Tibial nerve (tissue), 4 donors: ENCODE measurements around the gene RIN2. TPM values are rescaled to one million over a fixed set of nuclear protein-coding genes. Genes with fewer than 3 reads are reported as not detected.

ENCODE experiments used
- DNase-seq, 2 donors: peaks; one replicate each; pipeline ENCODE4 v3.0.0-alpha.2; 2019; ENCODE audit warnings: low spot score in 2 of 2
- H3K27ac ChIP-seq, 4 donors: fragments of 200-600 bp; sonication (generic) in 3 of 4; one replicate each; pipeline ENCODE4 v1.5.1; 2017 to 2019; ENCODE audit warnings: mild to moderate bottlenecking in 1 of 4
- H3K27me3 ChIP-seq, 2 donors: fragments of 200-600 bp; sonication (generic) in 1 of 2; one replicate each; pipeline versions ENCODE4 v1.5.1 to v1.6.0; 2017 to 2019
- H3K36me3 ChIP-seq, 3 donors: fragments of 200-600 bp; sonication (generic); one replicate each; pipeline ENCODE4 v1.5.1; 2018 to 2019
- H3K4me1 ChIP-seq, 4 donors: fragments of 200-600 bp; sonication (generic) in 3 of 4; one replicate each; pipeline ENCODE4 v1.5.1; 2017 to 2019
- H3K4me3 ChIP-seq, 4 donors: fragments of 200-600 bp; sonication (generic) in 3 of 4; one replicate each; pipeline ENCODE4 v1.5.1; 2017 to 2019; ENCODE audit warnings: mild to moderate bottlenecking in 1 of 4, moderate library complexity in 1 of 4
- H3K9me3 ChIP-seq, 4 donors: fragments of 200-600 bp; sonication (generic) in 3 of 4; one replicate each; pipeline ENCODE4 v1.5.1; 2017 to 2019
- CTCF ChIP-seq, 5 experiments: fragments of 200-600 bp in 3 of 5; fragments of 450-650 bp in 2 of 5; sonication (generic) in 3 of 5; IDR thresholded peaks; one replicate each; pipeline ENCODE4 v1.5.1; 2016 to 2019; ENCODE audit warnings: antibody characterized with exemption in 5 of 5, mild to moderate bottlenecking in 3 of 5, moderate library complexity in 2 of 5
- EP300 ChIP-seq, 2 donors: sonication (generic); formaldehyde crosslinking; IDR thresholded peaks; one replicate each; pipeline ENCODE4 v1.6.1; 2017; ENCODE audit warnings: antibody characterized with exemption in 2 of 2, mild to moderate bottlenecking in 1 of 2
- POLR2A ChIP-seq, 2 donors: fragments of 450-650 bp; IDR thresholded peaks; one replicate each; pipeline ENCODE4 v1.6.1; 2017; ENCODE audit warnings: antibody characterized with exemption in 2 of 2, mild to moderate bottlenecking in 2 of 2, moderate library complexity in 2 of 2
- WGBS, 2 donors: methylation state at CpG; one replicate each; pipeline ENCODE4 v1.1.5; 2018; 5-methylcytosine and 5-hydroxymethylcytosine counted together
- total RNA-seq, 4 donors: library from RNA; depleted of rRNA; stranded (reverse); fragments of >200 nt; gene quantifications; one replicate each; pipeline ENCODE4 v1.1.0, GENCODE V29; 2016

Gene RIN2
- total RNA-seq, 4 donors from 2014 or later: 65.1 to 91.5 (median 69.9) TPM

- no peak for DNase-seq
- no peaks in the 10 kb centered on the region for H3K9me3 ChIP-seq
- 92 to 94% methylated on average over 7 of the region's 7 CpGs for WGBS, 2 donors
- no peak overlapping the region for H3K4me3 ChIP-seq
- peaks cover 0 to 3% (median 0%) of the 10 kb centered on the region in 3 donors for H3K36me3 ChIP-seq
- no peaks in the 10 kb centered on the region for H3K27me3 ChIP-seq
- peaks cover 0 to 10% (median 0%) of the 10 kb centered on the region in 4 donors for H3K4me1 ChIP-seq
- H3K27ac ChIP-seq: no peak overlapping the region
- TF ChIP-seq CTCF (IDR thresholded peaks at IDR 0.05) (no peak), POLR2A (IDR thresholded peaks at IDR 0.05) (no peak), EP300 (IDR thresholded peaks at IDR 0.05) (no peak)
These were observed 10.3 kb downstream of the RIN2 start for GRCh38 chr20:19768325-19768842.

GRCh38 chr20:19769507-19769906 lies 11.4 kb downstream of the RIN2 start:
- Histone ChIP-seq H3K4me3 (no peak overlapping the region), H3K9me3 (no peaks in the 10 kb centered on the region), H3K4me1 (peaks cover 0 to 18% (median 1%) of the 10 kb centered on the region in 4 donors), H3K27me3 (no peaks in the 10 kb centered on the region), H3K36me3 (peaks cover 0 to 3% (median 0%) of the 10 kb centered on the region in 3 donors), H3K27ac (no peak overlapping the region)
- TF ChIP-seq POLR2A (IDR thresholded peaks at IDR 0.05) (no peak), EP300 (IDR thresholded peaks at IDR 0.05) (no peak), CTCF (IDR thresholded peaks at IDR 0.05) (no peak)
- WGBS, 2 donors: 73 to 84% methylated on average over 2 of the region's 2 CpGs
- no peak for DNase-seq

GRCh38 chr20:19770375-19770774 lies 12.3 kb downstream of the RIN2 start:
- H3K4me1 ChIP-seq: peaks cover 0 to 27% (median 5%) of the 10 kb centered on the region in 4 donors
- WGBS, 2 donors: 55 to 60% methylated on average over 6 of the region's 6 CpGs
- H3K27me3 ChIP-seq: no peaks in the 10 kb centered on the region
- H3K9me3 ChIP-seq: no peaks in the 10 kb centered on the region
- no peak overlapping the region for H3K4me3 ChIP-seq
- TF ChIP-seq CTCF (IDR thresholded peaks at IDR 0.05): no peak
- H3K27ac ChIP-seq: no peak overlapping the region
- no peak for DNase-seq
- peaks cover 0 to 3% (median 0%) of the 10 kb centered on the region in 3 donors for H3K36me3 ChIP-seq

GRCh38 chr20:19771031-19771430 lies 13.0 kb downstream of the RIN2 start:
- WGBS, 2 donors: 97 to 99% methylated on average over 2 of the region's 2 CpGs
- H3K27me3 ChIP-seq: no peaks in the 10 kb centered on the region
- H3K4me3 ChIP-seq: no peak overlapping the region
- TF ChIP-seq CTCF (IDR thresholded peaks at IDR 0.05): no peak
- TF ChIP-seq EP300 (IDR thresholded peaks at IDR 0.05): no peak
- TF ChIP-seq POLR2A (IDR thresholded peaks at IDR 0.05): no peak
- H3K36me3 ChIP-seq: peaks cover 0 to 3% (median 0%) of the 10 kb centered on the region in 3 donors
- peaks cover 0 to 33% (median 5%) of the 10 kb centered on the region in 4 donors for H3K4me1 ChIP-seq
- no peaks in the 10 kb centered on the region for H3K9me3 ChIP-seq
- H3K27ac ChIP-seq: no peak overlapping the region
- no peak for DNase-seq

GRCh38 chr20:19773471-19773870 lies 15.4 kb downstream of the RIN2 start:
- Histone ChIP-seq H3K36me3 (peaks cover 0 to 3% (median 0%) of the 10 kb centered on the region in 3 donors), H3K27ac (no peak overlapping the region), H3K9me3 (no peaks in the 10 kb centered on the region), H3K4me3 (no peak overlapping the region), H3K27me3 (no peaks in the 10 kb centered on the region), H3K4me1 (peaks cover 0 to 57% (median 11%) of the 10 kb centered on the region in 4 donors)
- DNase-seq: no peak
- TF ChIP-seq CTCF (IDR thresholded peaks at IDR 0.05) (no peak), POLR2A (IDR thresholded peaks at IDR 0.05) (no peak), EP300 (IDR thresholded peaks at IDR 0.05) (no peak)
- 90 to 92% methylated on average over 4 of the region's 4 CpGs for WGBS, 2 donors
